Pancreas (tissue), 10 donors: ENCODE results near the gene PGLYRP4. TPM values are rescaled to one million over a fixed set of nuclear protein-coding genes. Genes with fewer than 3 reads are reported as not detected.
A peak's percentile ranks its signal among the peaks of the same experiment; 100 is the strongest.

Experiments used
- ATAC-seq, 4 donors: fragments of 200-7000 bp; cut with Tn5 transposase; one replicate each; pipeline versions ENCODE4 v1.8.0 to v1.9.1; 2020; ENCODE audit warnings: mild to moderate bottlenecking in 4 of 4, moderate library complexity in 4 of 4
- DNase-seq, 6 donors: peaks; one replicate each; pipeline ENCODE4 v3.0.0-alpha.2; 2020
- FAIRE-seq: peaks from 2 replicates; lab custom pipeline; 2012; peaks lifted over from hg19 to GRCh38; lab: Jason Lieb, UNC
- H3K27ac ChIP-seq, 4 donors: fragments of 200-600 bp; sonication (generic); 1 replicate in 3 of 4; 2 replicates in 1 of 4; pipeline versions ENCODE4 v1.5.0 to v1.8.0; 2020
- H3K27me3 ChIP-seq, 4 donors: fragments of 200-600 bp; one replicate each; pipeline ENCODE4 v1.8.0; 2021
- H3K36me3 ChIP-seq, 3 donors: fragments of 200-600 bp; sonication (generic) in 1 of 3; one replicate each; pipeline versions ENCODE4 v1.5.0 to v1.8.0; 2020 to 2021
- H3K4me1 ChIP-seq, 3 donors: fragments of 200-600 bp; one replicate each; pipeline ENCODE4 v1.8.0; 2021
- H3K4me3 ChIP-seq, 4 donors: fragments of 200-600 bp; sonication (generic) in 2 of 4; one replicate each; pipeline versions ENCODE4 v1.5.0 to v1.8.0; 2020 to 2021
- H3K9me3 ChIP-seq, 4 donors: fragments of 200-600 bp; one replicate each; pipeline ENCODE4 v1.8.0; 2021
- CTCF ChIP-seq, 4 donors: fragments of 200-600 bp; sonication (generic) in 3 of 4; IDR thresholded peaks; one replicate each; pipeline versions ENCODE4 v1.5.0 to v1.8.0; 2021; ENCODE audit warnings: antibody characterized with exemption in 4 of 4
- WGBS, 2 donors: extraction: QIAGEN DNeasy Blood & Tissue Kit; methylation state at CpG; one replicate each; pipeline ENCODE4 v1.1.7; 2013; 5-methylcytosine and 5-hydroxymethylcytosine counted together
- intact Hi-C, 3 donors: fragments of 100-400 bp; cut with DNase I; formaldehyde crosslinking; loops; one replicate each; pipeline versions ENCODE4 v1.11.1 to v1.14.2; 2022
- polyA plus RNA-seq, 2 donors: library from polyadenylated mRNA; stranded (reverse); fragments of 200-250 nt; gene quantifications; one replicate each; pipeline ENCODE4 v1.2.3, GENCODE V29; 2013
- total RNA-seq, 6 donors: library from RNA; stranded (reverse); fragmentation: NEBNext Ultra II Directional in 4 of 6; extraction: Animal tissue kit (Norgen Biotek cat#: 25700) in 4 of 6; gene quantifications; one replicate each; pipeline versions ENCODE4 v1.2.1 to v1.2.4, GENCODE V29; 2021 to 2023
- donor health status: healthy with polysubstance abuse.
- donor health status: DM: no; HTN: no; CAD: no; lungs with moderate emphysema.
- donor health status: DM: no; HTN: no; CAD: no.
- donor health status: control.
- donor health status: control.
- donor health status: Bipolar disorder and iron deficiency.
- donor health status: DM: yes; HTN: yes; CAD: no.
- donor health status: DM: no; HTN: no; CAD: no.
- donor health status: DM: no; HTN: no; CAD: no.
- donor health status: DM: yes; HTN: yes; CAD: no.

Gene PGLYRP4
- total and polyA plus RNA-seq, 8 donors = 0.37 TPM; not detected in 7

GRCh38 chr1:153307221-153307600 is 41.4 kb downstream of the PGLYRP4 start:
- Histone ChIP-seq H3K4me1 (no peaks in the 10 kb centered on the region), H3K4me3 (no peak overlapping the region), H3K27ac (no peak overlapping the region), H3K27me3 (no peaks in the 10 kb centered on the region), H3K36me3 (no peaks in the 10 kb centered on the region), H3K9me3 (no peaks in the 10 kb centered on the region)
- no peak for DNase-seq
- no peak for ATAC-seq
- no peak for FAIRE-seq
- intact Hi-C loops = no loop called here
- 65 to 74% methylated on average over 10 of the region's 10 CpGs for WGBS, 2 donors
- no peak for TF ChIP-seq CTCF (IDR thresholded peaks at IDR 0.05)

GRCh38 chr1:153306303-153307220 is 42.1 kb downstream of the PGLYRP4 start:
- no peak for DNase-seq
- no peak overlapping the region for H3K27ac ChIP-seq
- H3K27me3 ChIP-seq = no peaks in the 10 kb centered on the region
- no peak for TF ChIP-seq CTCF (IDR thresholded peaks at IDR 0.05)
- H3K36me3 ChIP-seq = no peaks in the 10 kb centered on the region
- H3K4me3 ChIP-seq = no peak overlapping the region
- WGBS, 2 donors = 68 to 79% methylated on average over 22 of the region's 22 CpGs
- no peaks in the 10 kb centered on the region for H3K9me3 ChIP-seq
- no peak for ATAC-seq
- FAIRE-seq = no peak
- H3K4me1 ChIP-seq = no peaks in the 10 kb centered on the region
- intact Hi-C loops = no loop called here

GRCh38 chr1:153305682-153306081 is 43.0 kb downstream of the PGLYRP4 start:
- H3K4me3 ChIP-seq = no peak overlapping the region
- no peaks in the 10 kb centered on the region for H3K4me1 ChIP-seq
- no peaks in the 10 kb centered on the region for H3K36me3 ChIP-seq
- WGBS, 2 donors = 73 to 80% methylated on average over 6 of the region's 6 CpGs
- intact Hi-C loops = no loop called here
- ATAC-seq = no peak
- H3K27ac ChIP-seq = no peak overlapping the region
- FAIRE-seq = no peak
- no peak for DNase-seq
- no peaks in the 10 kb centered on the region for H3K9me3 ChIP-seq
- H3K27me3 ChIP-seq = no peaks in the 10 kb centered on the region
- TF ChIP-seq CTCF (IDR thresholded peaks at IDR 0.05) = no peak

- FAIRE-seq = no peak
- no peak overlapping the region for H3K27ac ChIP-seq
- no peaks in the 10 kb centered on the region for H3K9me3 ChIP-seq
- intact Hi-C loops = no loop called here
- ATAC-seq = peak in 1 of 4 donors; percentile 18
- 58 to 69% methylated on average over 5 of the region's 5 CpGs for WGBS, 2 donors
- H3K27me3 ChIP-seq = no peaks in the 10 kb centered on the region
- no peak for TF ChIP-seq CTCF (IDR thresholded peaks at IDR 0.05)
- no peak overlapping the region for H3K4me3 ChIP-seq
- DNase-seq = no peak
- no peaks in the 10 kb centered on the region for H3K4me1 ChIP-seq
- H3K36me3 ChIP-seq = no peaks in the 10 kb centered on the region
Observed at GRCh38 chr1:153302308-153302707, 46.3 kb downstream of the PGLYRP4 start.

GRCh38 chr1:153293851-153294250 is 54.8 kb downstream of the PGLYRP4 start:
- FAIRE-seq = no peak
- Histone ChIP-seq H3K27ac (no peak overlapping the region), H3K4me3 (no peak overlapping the region), H3K4me1 (no peaks in the 10 kb centered on the region), H3K36me3 (no peaks in the 10 kb centered on the region), H3K9me3 (no peaks in the 10 kb centered on the region), H3K27me3 (no peaks in the 10 kb centered on the region)
- TF ChIP-seq CTCF (IDR thresholded peaks at IDR 0.05) = no peak
- intact Hi-C loops = no loop called here
- no peak for DNase-seq
- 58 to 71% methylated on average over 9 of the region's 9 CpGs for WGBS, 2 donors
- no peak for ATAC-seq
